Measurements from ENCODE around the gene PILRA. TPM values are rescaled to one million over a fixed set of nuclear protein-coding genes. Genes with fewer than 3 reads are reported as not detected.
"Not testable (repeated sequence)": the region's sequence is repeated elsewhere in the genome, so short reads cannot be mapped to it uniquely, and the experiment has no call there.

The PILRA gene
- polyA plus RNA-seq (2011; rRNA removed), result 0.27 and 0.49 TPM in 2 replicates
- polyA minus RNA-seq (2011; rRNA and poly(A)+ RNA removed), result 0.41 and 0.52 TPM in 2 replicates

GRCh38 chr7:100373261-100373831 is at the start of gene PILRA:
PILRA (plus strand) TSS chr7:100373487; CDS start chr7:100373657, 170 bp downstream.
- no peak for TF ChIP-seq CTCF (IDR thresholded peaks at IDR 0.05; ENCODE audit: insufficient read depth, low read depth, low read length)
- POLR2A ChIA-PET, result no interaction called here
- DNase-seq (ENCODE audit: low read depth), result no peak
- H3K36me3 ChIP-seq (ENCODE audit: control insufficient read depth, insufficient read depth, low read length), result no peaks in the 10 kb centered on the region
- CTCF ChIA-PET, result no interaction called here
- H3K27me3 ChIP-seq (ENCODE audit: control insufficient read depth, insufficient read depth, low read length), result no peaks in the 10 kb centered on the region
- H3K4me3 ChIP-seq (ENCODE audit: low read depth, low read length), result no peak within 1 kb of the TSS

GRCh38 chr7:100324194-100324593 is 49.1 kb upstream of the PILRA start:
- DNase-seq (ENCODE audit: low read depth); POLR2A ChIA-PET; H3K36me3 ChIP-seq (ENCODE audit: control insufficient read depth, insufficient read depth, low read length); CTCF ChIA-PET; H3K27me3 ChIP-seq (ENCODE audit: control insufficient read depth, insufficient read depth, low read length); H3K4me3 ChIP-seq (ENCODE audit: low read depth, low read length): not testable (repeated sequence)

GRCh38 chr7:100325671-100326070 is 47.6 kb upstream of the PILRA start:
- CTCF ChIA-PET; POLR2A ChIA-PET; H3K36me3 ChIP-seq (ENCODE audit: control insufficient read depth, insufficient read depth, low read length); H3K27me3 ChIP-seq (ENCODE audit: control insufficient read depth, insufficient read depth, low read length); DNase-seq (ENCODE audit: low read depth); H3K4me3 ChIP-seq (ENCODE audit: low read depth, low read length): not testable (repeated sequence)

- H3K4me3 ChIP-seq (ENCODE audit: low read depth, low read length); DNase-seq (ENCODE audit: low read depth); CTCF ChIA-PET; POLR2A ChIA-PET; H3K36me3 ChIP-seq (ENCODE audit: control insufficient read depth, insufficient read depth, low read length); H3K27me3 ChIP-seq (ENCODE audit: control insufficient read depth, insufficient read depth, low read length): not testable (repeated sequence)
Measured at GRCh38 chr7:100326914-100327313, 46.4 kb upstream of the PILRA start.

- H3K4me3 ChIP-seq (ENCODE audit: low read depth, low read length), result peak overlapping the region; percentile 66
- H3K27me3 ChIP-seq (ENCODE audit: control insufficient read depth, insufficient read depth, low read length); H3K36me3 ChIP-seq (ENCODE audit: control insufficient read depth, insufficient read depth, low read length); POLR2A ChIA-PET; CTCF ChIA-PET: not testable (repeated sequence)
- peak; percentile 52 for DNase-seq (ENCODE audit: low read depth)
Measured at GRCh38 chr7:100335566-100336466, 37.5 kb upstream of the PILRA start.

GRCh38 chr7:100338083-100338696 is 35.1 kb upstream of the PILRA start:
- DNase-seq (ENCODE audit: low read depth); H3K4me3 ChIP-seq (ENCODE audit: low read depth, low read length); CTCF ChIA-PET; H3K27me3 ChIP-seq (ENCODE audit: control insufficient read depth, insufficient read depth, low read length); POLR2A ChIA-PET; H3K36me3 ChIP-seq (ENCODE audit: control insufficient read depth, insufficient read depth, low read length): not testable (repeated sequence)

GRCh38 chr7:100341286-100341685 is 32.0 kb upstream of the PILRA start:
- DNase-seq (ENCODE audit: low read depth); POLR2A ChIA-PET; H3K27me3 ChIP-seq (ENCODE audit: control insufficient read depth, insufficient read depth, low read length); H3K36me3 ChIP-seq (ENCODE audit: control insufficient read depth, insufficient read depth, low read length); CTCF ChIA-PET; H3K4me3 ChIP-seq (ENCODE audit: low read depth, low read length): not testable (repeated sequence)

GRCh38 chr7:100342765-100343164 is 30.5 kb upstream of the PILRA start:
- Histone ChIP-seq H3K4me3 (ENCODE audit: low read depth, low read length) (no peak overlapping the region), H3K27me3 (ENCODE audit: control insufficient read depth, insufficient read depth, low read length) (no peaks in the 10 kb centered on the region), H3K36me3 (ENCODE audit: control insufficient read depth, insufficient read depth, low read length) (peaks cover 11% of the 10 kb centered on the region)
- ChIA-PET POLR2A (no interaction called here), CTCF (interaction anchor here (0.6 to 1.2 kb wide), 4 partner anchors 49 to 210 kb away, joined by 3 read pairs; no protein-coding TSS in a partner anchor)
- DNase-seq (ENCODE audit: low read depth), result no peak
- TF ChIP-seq CTCF (IDR thresholded peaks at IDR 0.05; ENCODE audit: insufficient read depth, low read depth, low read length), result no peak

GRCh38 chr7:100344124-100344559 is 29.1 kb upstream of the PILRA start:
- CTCF ChIA-PET, result interaction anchor here (0.8 to 3.2 kb wide), 2 partner anchors 10 to 15 kb away, joined by 3 to 13 read pairs; no protein-coding TSS in a partner anchor
- peaks cover 14% of the 10 kb centered on the region for H3K36me3 ChIP-seq (ENCODE audit: control insufficient read depth, insufficient read depth, low read length)
- H3K4me3 ChIP-seq (ENCODE audit: low read depth, low read length); H3K27me3 ChIP-seq (ENCODE audit: control insufficient read depth, insufficient read depth, low read length); DNase-seq (ENCODE audit: low read depth); POLR2A ChIA-PET: not testable (repeated sequence)
